HEK293T (cell line): ENCODE measurements around the gene KLC1.

Source experiments
- CTCF ChIA-PET: fragments of 350-600 bp; formaldehyde crosslinking; extraction: SDS; loops from one replicate; lab custom pipeline; 2021; ENCODE audit warnings: antibody characterized with exemption, inconsistent platforms; lab: Yijun Ruan, JAX
- POLR2A ChIA-PET: fragments of 350-600 bp; formaldehyde crosslinking; extraction: SDS; loops from one replicate; lab custom pipeline; 2020; ENCODE audit warnings: antibody characterized with exemption, inconsistent platforms; lab: Yijun Ruan, JAX
- DNase-seq: peaks from one replicate; pipeline ENCODE4 v3.0.0; 2012; ENCODE audit warnings: mixed read lengths; ENCODE audit errors: extremely low spot score
- ARNT ChIP-seq: fragments of 450-650 bp; IDR thresholded peaks from 2 replicates; pipeline ENCODE4 v1.6.1; 2017; ENCODE audit warnings: mild to moderate bottlenecking
- BHLHE40 ChIP-seq: fragments of 450-650 bp; IDR thresholded peaks from 2 replicates; pipeline ENCODE4 v1.6.1; 2016; ENCODE audit warnings: mild to moderate bottlenecking, moderate library complexity, borderline replicate concordance
- CTBP1 ChIP-seq: fragments of 450-650 bp; IDR thresholded peaks from 2 replicates; pipeline ENCODE4 v1.6.1; 2016; ENCODE audit warnings: borderline replicate concordance
- ELF4 ChIP-seq: fragments of 450-650 bp; IDR thresholded peaks from 2 replicates; pipeline ENCODE4 v1.6.1; 2017; ENCODE audit warnings: antibody characterized with exemption
- FOXA1 ChIP-seq: fragments of 450-650 bp; IDR thresholded peaks from 2 replicates; pipeline ENCODE4 v1.6.1; 2016; ENCODE audit warnings: mild to moderate bottlenecking
- FOXK2 ChIP-seq: fragments of 450-650 bp; IDR thresholded peaks from 2 replicates; pipeline ENCODE4 v1.6.1; 2016; ENCODE audit warnings: mild to moderate bottlenecking
- FOXM1 ChIP-seq: fragments of 450-650 bp; IDR thresholded peaks from 2 replicates; pipeline ENCODE4 v1.6.1; 2017; ENCODE audit warnings: mild to moderate bottlenecking, borderline replicate concordance
- HDGF ChIP-seq: fragments of 450-650 bp; IDR thresholded peaks from 2 replicates; pipeline ENCODE4 v1.6.1; 2017; ENCODE audit warnings: antibody characterized with exemption, borderline replicate concordance
- L3MBTL2 ChIP-seq: fragments of 450-650 bp; conservative IDR thresholded peaks from 2 replicates; pipeline ENCODE4 v1.6.1; 2016; ENCODE audit warnings: mild to moderate bottlenecking
- LEF1 ChIP-seq: fragments of 450-650 bp; IDR thresholded peaks from 2 replicates; pipeline ENCODE4 v1.6.1; 2017; ENCODE audit warnings: mild to moderate bottlenecking, borderline replicate concordance
- NFRKB ChIP-seq: fragments of 450-650 bp; IDR thresholded peaks from 2 replicates; pipeline ENCODE4 v1.6.1; 2016; ENCODE audit warnings: mild to moderate bottlenecking, moderate library complexity
- PKNOX1 ChIP-seq: fragments of 450-650 bp; IDR thresholded peaks from 2 replicates; pipeline ENCODE4 v1.6.1; 2016
- SP1 ChIP-seq: fragments of 450-650 bp; IDR thresholded peaks from 2 replicates; pipeline ENCODE4 v1.6.1; 2017
- SUZ12 ChIP-seq: fragments of 450-650 bp; IDR thresholded peaks from 2 replicates; pipeline ENCODE4 v1.6.1; 2016; ENCODE audit warnings: mild to moderate bottlenecking
- TARDBP ChIP-seq: fragments of 450-650 bp; IDR thresholded peaks from 2 replicates; pipeline ENCODE4 v1.6.1; 2016
- ZNF384 ChIP-seq: fragments of 450-650 bp; IDR thresholded peaks from 2 replicates; pipeline ENCODE4 v1.6.1; 2016

Gene KLC1

GRCh38 chr14:103694572-103695026, 65.6 kb downstream of the KLC1 start:
- POLR2A ChIA-PET = interaction anchor here (1.0 to 1.4 kb wide), 3 partner anchors 10 to 21 kb away, joined by 3 to 4 read pairs (median 4); partner anchors contain the start of gene ZFYVE21
- CTCF ChIA-PET = no interaction called here
- no peak for DNase-seq
- no peak for TF ChIP-seq L3MBTL2
- TF ChIP-seq NFRKB = no peak
- no peak for TF ChIP-seq ARNT
- no peak for TF ChIP-seq HDGF
- no peak for TF ChIP-seq FOXM1
- TF ChIP-seq SP1 = no peak
- no peak for TF ChIP-seq ELF4
- no peak for TF ChIP-seq ZNF384
- no peak for TF ChIP-seq FOXK2
- TF ChIP-seq CTBP1 = no peak
- no peak for TF ChIP-seq BHLHE40
- TF ChIP-seq TARDBP = no peak

- ChIA-PET CTCF (interaction anchor here (0.7 kb wide), 1 partner anchor 95 kb away, joined by 3 read pairs; no protein-coding TSS in a partner anchor), POLR2A (interaction anchor here (1.0 to 1.4 kb wide), 3 partner anchors 9 to 20 kb away, joined by 3 to 5 read pairs (median 4); partner anchors contain the start of genes XRCC3 and ZFYVE21)
- no peak for DNase-seq
- no peak for TF ChIP-seq ARNT
- no peak for TF ChIP-seq SP1
- no peak for TF ChIP-seq ZNF384
- TF ChIP-seq PKNOX1 = no peak
- no peak for TF ChIP-seq CTBP1
- no peak for TF ChIP-seq HDGF
- TF ChIP-seq SUZ12 = no peak
- no peak for TF ChIP-seq NFRKB
- TF ChIP-seq L3MBTL2 = no peak
- TF ChIP-seq LEF1 = no peak
- no peak for TF ChIP-seq FOXK2
Observed at GRCh38 chr14:103695296-103696069, 66.5 kb downstream of the KLC1 start.

- TF ChIP-seq FOXM1 (no peak), SP1 (no peak)
- POLR2A ChIA-PET = interaction anchor here (1.1 to 1.9 kb wide), 2 partner anchors 10 to 20 kb away, joined by 4 to 5 read pairs; partner anchors contain the start of genes XRCC3 and ZFYVE21
- CTCF ChIA-PET = no interaction called here
- DNase-seq = no peak
Observed at GRCh38 chr14:103696070-103696402, 67.0 kb downstream of the KLC1 start.

- POLR2A ChIA-PET = interaction anchor here (1.1 to 1.9 kb wide), 2 partner anchors 9 to 19 kb away, joined by 4 to 5 read pairs; partner anchors contain the start of genes XRCC3 and ZFYVE21
- DNase-seq = no peak
- TF ChIP-seq FOXA1 (no peak), BHLHE40 (no peak), CTBP1 (no peak), LEF1 (no peak), HDGF (no peak), NFRKB (no peak), ELF4 (no peak), SP1 (no peak)
- CTCF ChIA-PET = no interaction called here
Observed at GRCh38 chr14:103696466-103697071, 67.6 kb downstream of the KLC1 start.

- TF ChIP-seq ARNT (no peak), CTBP1 (no peak), ZNF384 (no peak), FOXM1 (no peak), SP1 (no peak), L3MBTL2 (no peak), BHLHE40 (no peak), ELF4 (no peak), PKNOX1 (no peak), HDGF (no peak)
- ChIA-PET CTCF (interaction anchor here (0.6 kb wide), 1 partner anchor 111 kb away, joined by 11 read pairs; no protein-coding TSS in a partner anchor), POLR2A (interaction anchor here (1.9 kb wide), 1 partner anchor 9 kb away, joined by 4 read pairs; no protein-coding TSS in a partner anchor)
- DNase-seq = no peak
Observed at GRCh38 chr14:103697206-103697602, 68.2 kb downstream of the KLC1 start.

GRCh38 chr14:103697603-103698379, 68.8 kb downstream of the KLC1 start:
- POLR2A ChIA-PET = interaction anchor here (1.9 kb wide), 1 partner anchor 8 kb away, joined by 4 read pairs; no protein-coding TSS in a partner anchor
- TF ChIP-seq TARDBP (no peak), BHLHE40 (no peak), LEF1 (no peak), ZNF384 (no peak), ARNT (no peak), SP1 (no peak), CTBP1 (no peak), FOXA1 (no peak), ELF4 (no peak), FOXM1 (no peak), L3MBTL2 (no peak)
- CTCF ChIA-PET = interaction anchor here (0.6 kb wide), 1 partner anchor 111 kb away, joined by 11 read pairs; no protein-coding TSS in a partner anchor
- DNase-seq = no peak
